Stimulated activated naive B cell treated with anti-CD40 and anti-IgM and Interleukin-4, amounts not matched to agents 10 μg/mL and 1 μg/mL and 100 μg/mL, for 72 hours (primary cell): Measurements from ENCODE around the gene PSMB9.
"Not testable (repeated sequence)": the region's sequence is repeated elsewhere in the genome, so short reads cannot be mapped to it uniquely, and the experiment has no call there.

ENCODE experiments used
- ATAC-seq, 2 donors: fragments of 150-1000 bp; cut with Tn5 transposase; replicated peaks; 2 replicates each; pipeline ENCODE4 v1.10.0; 2021; ENCODE audit warnings: moderate library complexity in 1 of 2
- DNase-seq: peaks from one replicate; pipeline ENCODE4 v3.0.0; 2021
- H3K27ac Mint-ChIP-seq: one replicate; pipeline ENCODE4 v1.8.0; 2022; ENCODE audit warnings: mild to moderate bottlenecking, mixed read lengths
- H3K27me3 Mint-ChIP-seq, 2 donors: one replicate each; pipeline ENCODE4 v1.8.0; 2022; ENCODE audit warnings: mixed read lengths in 2 of 2
- H3K36me3 Mint-ChIP-seq, 2 donors: one replicate each; pipeline ENCODE4 v1.8.0; 2022; ENCODE audit warnings: mixed read lengths in 2 of 2, mild to moderate bottlenecking in 1 of 2
- H3K4me1 Mint-ChIP-seq, 2 donors: one replicate each; pipeline ENCODE4 v1.8.0; 2022; ENCODE audit warnings: mixed read lengths in 2 of 2, mild to moderate bottlenecking in 1 of 2
- H3K4me3 Mint-ChIP-seq, 2 donors: one replicate each; pipeline ENCODE4 v1.8.0; 2022; ENCODE audit warnings: mild to moderate bottlenecking in 2 of 2, mixed read lengths in 2 of 2, moderate library complexity in 1 of 2
- H3K9me3 Mint-ChIP-seq, 2 donors: one replicate each; pipeline ENCODE4 v1.8.0; 2022; ENCODE audit warnings: mixed read lengths in 2 of 2, mild to moderate bottlenecking in 1 of 2

Gene PSMB9

GRCh38 chr6:32853541-32854375 is at the start of gene PSMB9, which contains the start of gene TAP1:
Gene PSMB9 (plus strand): TSS chr6:32854192. CDS start chr6:32854230, 38 bp downstream.
Gene TAP1 (minus strand): TSS chr6:32853704. CDS start chr6:32853636, 68 bp downstream.
- H3K9me3 Mint-ChIP-seq: peaks cover 0 to 2% of the 10 kb centered on the region in 2 donors
- H3K4me3 Mint-ChIP-seq: peak within 1 kb of the TSS; percentile 94 to 100
- H3K36me3 Mint-ChIP-seq: peaks cover 73 to 76% of the 10 kb centered on the region in 2 donors
- peaks cover 48 to 73% of the 10 kb centered on the region in 2 donors for H3K4me1 Mint-ChIP-seq
- H3K27me3 Mint-ChIP-seq: no peaks in the 10 kb centered on the region
- DNase-seq: peak; percentile 89
- peak; percentile 87 to 89 for ATAC-seq
- peak within 1 kb of the TSS; percentile 99 for H3K27ac Mint-ChIP-seq

GRCh38 chr6:32805404-32805803 is 48.6 kb upstream of the PSMB9 start:
- DNase-seq, H3K27me3 Mint-ChIP-seq, H3K9me3 Mint-ChIP-seq, ATAC-seq, H3K4me3 Mint-ChIP-seq, H3K27ac Mint-ChIP-seq: not testable (repeated sequence)
- Mint-ChIP-seq H3K36me3 (peaks cover 8 to 14% of the 10 kb centered on the region in 2 donors), H3K4me1 (peaks cover 14 to 35% of the 10 kb centered on the region in 2 donors)

GRCh38 chr6:32807020-32807580 is 46.9 kb upstream of the PSMB9 start:
- Mint-ChIP-seq H3K27ac (peak overlapping the region; percentile 10), H3K4me3 (no peak overlapping the region), H3K9me3 (peaks cover 0 to 3% of the 10 kb centered on the region in 2 donors), H3K36me3 (peaks cover 8 to 22% of the 10 kb centered on the region in 2 donors), H3K27me3 (no peaks in the 10 kb centered on the region), H3K4me1 (peaks cover 21 to 45% of the 10 kb centered on the region in 2 donors)
- DNase-seq (no peak), ATAC-seq (peak in 1 of 2 donors; percentile 38)

GRCh38 chr6:32809171-32809570 is 44.8 kb upstream of the PSMB9 start:
- peaks cover 17 to 38% of the 10 kb centered on the region in 2 donors for H3K36me3 Mint-ChIP-seq
- peaks cover 34 to 51% of the 10 kb centered on the region in 2 donors for H3K4me1 Mint-ChIP-seq
- H3K9me3 Mint-ChIP-seq: peaks cover 0 to 3% of the 10 kb centered on the region in 2 donors

GRCh38 chr6:32814145-32814544 is 39.8 kb upstream of the PSMB9 start:
- ATAC-seq (peak; percentile 26 to 38), DNase-seq (no peak)
- Mint-ChIP-seq H3K9me3 (peaks cover 0 to 3% of the 10 kb centered on the region in 2 donors), H3K27me3 (no peaks in the 10 kb centered on the region), H3K4me1 (peaks cover 58 to 84% of the 10 kb centered on the region in 2 donors), H3K36me3 (peaks cover 20 to 38% of the 10 kb centered on the region in 2 donors), H3K27ac (peak overlapping the region; percentile 92), H3K4me3 (peak overlapping the region; percentile 82 to 90)

More at GRCh38 chr6:32809171-32809570, 44.8 kb upstream of the PSMB9 start:
- Mint-ChIP-seq H3K27me3 (no peaks in the 10 kb centered on the region), H3K4me3 (no peak overlapping the region), H3K27ac (no peak overlapping the region)
- ATAC-seq (no peak), DNase-seq (no peak)

- Mint-ChIP-seq H3K27me3 (no peaks in the 10 kb centered on the region), H3K4me1 (peaks cover 68 to 92% of the 10 kb centered on the region in 2 donors), H3K4me3 (peak overlapping the region; percentile 82 to 90), H3K9me3 (peaks cover 0 to 4% of the 10 kb centered on the region in 2 donors), H3K27ac (peak overlapping the region; percentile 92), H3K36me3 (peaks cover 23 to 43% of the 10 kb centered on the region in 2 donors)
- ATAC-seq: no peak
- DNase-seq: no peak
Measured at GRCh38 chr6:32815115-32815514, 38.9 kb upstream of the PSMB9 start.

- DNase-seq (no peak), ATAC-seq (peak; percentile 69 to 80)
- peak overlapping the region; percentile 82 to 90 for H3K4me3 Mint-ChIP-seq
- peaks cover 23 to 38% of the 10 kb centered on the region in 2 donors for H3K36me3 Mint-ChIP-seq
- H3K27me3 Mint-ChIP-seq: no peaks in the 10 kb centered on the region
- H3K4me1 Mint-ChIP-seq: peaks cover 74 to 95% of the 10 kb centered on the region in 2 donors
- H3K9me3 Mint-ChIP-seq: peaks cover 0 to 4% of the 10 kb centered on the region in 2 donors
- peak overlapping the region; percentile 97 for H3K27ac Mint-ChIP-seq
Measured at GRCh38 chr6:32815996-32816395, 38.0 kb upstream of the PSMB9 start.

GRCh38 chr6:32816746-32817204 is 37.2 kb upstream of the PSMB9 start, which contains the start of gene HLA-DOB:
Gene HLA-DOB (minus strand): TSS chr6:32817002. CDS start chr6:32816951, 51 bp downstream.
- peak within 1 kb of the TSS; percentile 82 to 90 for H3K4me3 Mint-ChIP-seq

GRCh38 chr6:32818867-32819266 is 35.1 kb upstream of the PSMB9 start:
- Mint-ChIP-seq H3K36me3 (peaks cover 15 to 20% of the 10 kb centered on the region in 2 donors), H3K4me3 (peak overlapping the region; percentile 0 to 37), H3K9me3 (peaks cover 0 to 4% of the 10 kb centered on the region in 2 donors), H3K27ac (peak overlapping the region; percentile 87), H3K27me3 (no peaks in the 10 kb centered on the region), H3K4me1 (peaks cover 61 to 82% of the 10 kb centered on the region in 2 donors)
- DNase-seq (no peak), ATAC-seq (peak; percentile 42 to 55)

More at GRCh38 chr6:32816746-32817204, 37.2 kb upstream of the PSMB9 start, which contains the start of gene HLA-DOB:
- H3K27ac Mint-ChIP-seq: peak within 1 kb of the TSS; percentile 97
- peaks cover 0 to 4% of the 10 kb centered on the region in 2 donors for H3K9me3 Mint-ChIP-seq
- DNase-seq (no peak), ATAC-seq (peak; percentile 66 to 67)
- peaks cover 21 to 34% of the 10 kb centered on the region in 2 donors for H3K36me3 Mint-ChIP-seq
- no peaks in the 10 kb centered on the region for H3K27me3 Mint-ChIP-seq
- H3K4me1 Mint-ChIP-seq: peaks cover 76 to 97% of the 10 kb centered on the region in 2 donors

- H3K36me3 Mint-ChIP-seq: peaks cover 10 to 14% of the 10 kb centered on the region in 2 donors
- H3K4me1 Mint-ChIP-seq: peaks cover 53 to 74% of the 10 kb centered on the region in 2 donors
- H3K27me3 Mint-ChIP-seq: no peaks in the 10 kb centered on the region
- H3K27ac Mint-ChIP-seq: peak overlapping the region; percentile 79
- no peak overlapping the region for H3K4me3 Mint-ChIP-seq
- peak in 1 of 2 donors; percentile 6 for ATAC-seq
- no peak for DNase-seq
- H3K9me3 Mint-ChIP-seq: peaks cover 0 to 4% of the 10 kb centered on the region in 2 donors
Measured at GRCh38 chr6:32819729-32820128, 34.3 kb upstream of the PSMB9 start.

GRCh38 chr6:32825966-32826365 is 28.0 kb upstream of the PSMB9 start:
- Mint-ChIP-seq H3K27ac (no peak overlapping the region), H3K4me3 (no peak overlapping the region)
- DNase-seq: no peak

GRCh38 chr6:32827025-32827424 is 27.0 kb upstream of the PSMB9 start:
- no peak overlapping the region for H3K4me3 Mint-ChIP-seq
- peaks cover 28 to 48% of the 10 kb centered on the region in 2 donors for H3K36me3 Mint-ChIP-seq
- no peaks in the 10 kb centered on the region for H3K9me3 Mint-ChIP-seq
- ATAC-seq: no peak
- no peaks in the 10 kb centered on the region for H3K27me3 Mint-ChIP-seq
- H3K27ac Mint-ChIP-seq: peak overlapping the region; percentile 25
- H3K4me1 Mint-ChIP-seq: peaks cover 29 to 45% of the 10 kb centered on the region in 2 donors
- DNase-seq: no peak

More at GRCh38 chr6:32825966-32826365, 28.0 kb upstream of the PSMB9 start:
- no peak for ATAC-seq
- peaks cover 34 to 45% of the 10 kb centered on the region in 2 donors for H3K4me1 Mint-ChIP-seq
- H3K9me3 Mint-ChIP-seq: no peaks in the 10 kb centered on the region
- H3K36me3 Mint-ChIP-seq: peaks cover 24 to 38% of the 10 kb centered on the region in 2 donors
- H3K27me3 Mint-ChIP-seq: no peaks in the 10 kb centered on the region

GRCh38 chr6:32829495-32829894 is 24.5 kb upstream of the PSMB9 start:
- Mint-ChIP-seq H3K4me3 (no peak overlapping the region), H3K4me1 (peaks cover 41 to 69% of the 10 kb centered on the region in 2 donors), H3K27me3 (no peaks in the 10 kb centered on the region), H3K36me3 (peaks cover 49 to 72% of the 10 kb centered on the region in 2 donors), H3K27ac (peak overlapping the region; percentile 77), H3K9me3 (peaks cover 0 to 6% of the 10 kb centered on the region in 2 donors)
- DNase-seq (no peak), ATAC-seq (no peak)

- H3K4me3 Mint-ChIP-seq: no peak overlapping the region
- H3K27me3 Mint-ChIP-seq: no peaks in the 10 kb centered on the region
- H3K27ac Mint-ChIP-seq: no peak overlapping the region
- peaks cover 0 to 6% of the 10 kb centered on the region in 2 donors for H3K9me3 Mint-ChIP-seq
- DNase-seq (no peak), ATAC-seq (no peak)
- peaks cover 45 to 74% of the 10 kb centered on the region in 2 donors for H3K4me1 Mint-ChIP-seq
- peaks cover 55 to 78% of the 10 kb centered on the region in 2 donors for H3K36me3 Mint-ChIP-seq
Measured at GRCh38 chr6:32830017-32830416, 24.0 kb upstream of the PSMB9 start.
